Osteoblast (primary cell): ENCODE data around the gene NGF. TPM values are rescaled to one million over a fixed set of nuclear protein-coding genes. Genes with fewer than 3 reads are reported as not detected.
"Not testable (repeated sequence)": the region's sequence is repeated elsewhere in the genome, so short reads cannot be mapped to it uniquely, and the experiment has no call there.

Source experiments
- DNase-seq: peaks from one replicate; pipeline ENCODE4 v3.0.0; 2011; ENCODE audit warnings: low spot score, mixed read lengths; ENCODE audit not compliant: insufficient read length; ENCODE audit errors: missing footprints
- H2AFZ ChIP-seq: 2 replicates; pipeline ENCODE4 v1.6.0; 2011; ENCODE audit warnings: mild to moderate bottlenecking, low read length
- H3K27ac ChIP-seq: 2 replicates; pipeline ENCODE4 v1.5.1; 2011; ENCODE audit warnings: mild to moderate bottlenecking, low read depth, low read length, moderate library complexity
- H3K27me3 ChIP-seq: 2 replicates; pipeline ENCODE4 v1.6.0; 2012; ENCODE audit warnings: mild to moderate bottlenecking, control low read depth, inconsistent platforms, low read length, moderate library complexity; ENCODE audit not compliant: insufficient read depth
- H3K36me3 ChIP-seq: 2 replicates; pipeline ENCODE4 v1.5.1; 2011; ENCODE audit warnings: mild to moderate bottlenecking, low read length, control low read depth, moderate library complexity; ENCODE audit not compliant: insufficient read depth
- H3K4me1 ChIP-seq: 2 replicates; pipeline ENCODE4 v1.5.1; 2011; ENCODE audit warnings: mild to moderate bottlenecking, low read length, control low read depth, moderate library complexity; ENCODE audit not compliant: insufficient read depth
- H3K4me2 ChIP-seq: 2 replicates; pipeline ENCODE4 v1.6.0; 2011; ENCODE audit warnings: mild to moderate bottlenecking, low read length; ENCODE audit not compliant: insufficient read depth
- H3K4me3 ChIP-seq: fragments of 200-600 bp; sonication (generic); 3 replicates; pipeline ENCODE4 v1.5.1; 2012; ENCODE audit warnings: mild to moderate bottlenecking, low read length, inconsistent platforms; ENCODE audit not compliant: insufficient read depth
- H3K79me2 ChIP-seq: 2 replicates; pipeline ENCODE4 v1.6.0; 2012; ENCODE audit warnings: mild to moderate bottlenecking, low read length, control low read depth, inconsistent platforms; ENCODE audit not compliant: insufficient read depth
- H3K9me3 ChIP-seq: 2 replicates; pipeline ENCODE4 v1.5.1; 2011; ENCODE audit warnings: low read depth, low read length, control low read depth
- H4K20me1 ChIP-seq: 2 replicates; pipeline ENCODE4 v1.6.0; 2012; ENCODE audit warnings: mild to moderate bottlenecking, low read length, control low read depth; ENCODE audit not compliant: insufficient read depth
- total RNA-seq: library from RNA; depleted of rRNA; stranded (reverse); fragments of >200 nt; gene quantifications from 2 replicates; pipeline ENCODE4 v1.2.3, GENCODE V29; 2012
- TF ChIP-seq, protein P1 (sequence below): IDR thresholded peaks from 2 replicates; pipeline ENCODE4 v1.5.1; 2011; ENCODE audit warnings: mild to moderate bottlenecking, low read depth, low read length, moderate library complexity; ENCODE audit errors: extremely low read depth

NGF gene
- total RNA-seq, 1 donor, result 6.2 TPM

GRCh38 chr1:115311474-115311989 lies 26.5 kb downstream of the NGF start:
- H3K79me2 ChIP-seq, result peaks cover 32% of the 10 kb centered on the region
- H4K20me1 ChIP-seq, result no peaks in the 10 kb centered on the region
- no peaks in the 10 kb centered on the region for H3K27me3 ChIP-seq
- TF ChIP-seq, protein P1, sequence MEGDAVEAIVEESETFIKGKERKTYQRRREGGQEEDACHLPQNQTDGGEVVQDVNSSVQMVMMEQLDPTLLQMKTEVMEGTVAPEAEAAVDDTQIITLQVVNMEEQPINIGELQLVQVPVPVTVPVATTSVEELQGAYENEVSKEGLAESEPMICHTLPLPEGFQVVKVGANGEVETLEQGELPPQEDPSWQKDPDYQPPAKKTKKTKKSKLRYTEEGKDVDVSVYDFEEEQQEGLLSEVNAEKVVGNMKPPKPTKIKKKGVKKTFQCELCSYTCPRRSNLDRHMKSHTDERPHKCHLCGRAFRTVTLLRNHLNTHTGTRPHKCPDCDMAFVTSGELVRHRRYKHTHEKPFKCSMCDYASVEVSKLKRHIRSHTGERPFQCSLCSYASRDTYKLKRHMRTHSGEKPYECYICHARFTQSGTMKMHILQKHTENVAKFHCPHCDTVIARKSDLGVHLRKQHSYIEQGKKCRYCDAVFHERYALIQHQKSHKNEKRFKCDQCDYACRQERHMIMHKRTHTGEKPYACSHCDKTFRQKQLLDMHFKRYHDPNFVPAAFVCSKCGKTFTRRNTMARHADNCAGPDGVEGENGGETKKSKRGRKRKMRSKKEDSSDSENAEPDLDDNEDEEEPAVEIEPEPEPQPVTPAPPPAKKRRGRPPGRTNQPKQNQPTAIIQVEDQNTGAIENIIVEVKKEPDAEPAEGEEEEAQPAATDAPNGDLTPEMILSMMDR, result no peak
- H3K9me3 ChIP-seq, result no peaks in the 10 kb centered on the region
- H3K27ac ChIP-seq, result peak overlapping the region; percentile 67
- no peak for DNase-seq
- H3K36me3 ChIP-seq, result peaks cover 4% of the 10 kb centered on the region
- no peak overlapping the region for H3K4me3 ChIP-seq
- H2AFZ ChIP-seq, result no peak overlapping the region
- H3K4me2 ChIP-seq, result no peak overlapping the region
- H3K4me1 ChIP-seq, result peaks cover 44% of the 10 kb centered on the region

- Histone ChIP-seq H3K4me2 (no peak overlapping the region), H4K20me1 (no peaks in the 10 kb centered on the region), H3K27me3 (no peaks in the 10 kb centered on the region), H3K4me3 (no peak overlapping the region), H3K4me1 (peaks cover 49% of the 10 kb centered on the region), H3K79me2 (peaks cover 28% of the 10 kb centered on the region), H2AFZ (no peak overlapping the region), H3K27ac (peak overlapping the region; percentile 67), H3K36me3 (peaks cover 5% of the 10 kb centered on the region), H3K9me3 (no peaks in the 10 kb centered on the region)
- TF ChIP-seq, protein P1, result no peak
- no peak for DNase-seq
Measured at GRCh38 chr1:115310581-115311473, 27.2 kb downstream of the NGF start.

DNA sequence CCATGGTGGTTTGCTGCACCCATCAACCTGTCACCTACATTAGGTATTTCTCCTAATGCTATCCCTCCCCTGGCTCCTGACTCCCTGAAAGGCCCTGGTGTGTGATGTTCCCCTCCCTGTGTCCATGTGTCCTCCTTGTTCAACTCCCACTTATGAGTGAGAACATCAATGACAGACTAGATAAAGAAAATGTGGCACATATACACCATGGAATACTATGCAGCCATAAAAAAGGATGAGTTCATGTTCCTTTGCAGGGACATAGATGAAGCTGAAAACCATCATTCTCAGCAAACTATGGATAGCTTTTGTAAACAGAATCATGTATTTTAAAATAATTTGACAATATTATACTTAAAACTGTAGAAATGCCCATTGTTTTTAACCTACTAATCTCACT lies 28.5 kb downstream of the NGF start:
- H3K79me2 ChIP-seq, result peaks cover 24% of the 10 kb centered on the region
- H4K20me1 ChIP-seq, H3K27me3 ChIP-seq, H3K9me3 ChIP-seq, H3K4me3 ChIP-seq, H3K4me2 ChIP-seq, DNase-seq, H3K36me3 ChIP-seq, H3K27ac ChIP-seq, H2AFZ ChIP-seq: not testable (repeated sequence)
- H3K4me1 ChIP-seq, result peaks cover 45% of the 10 kb centered on the region

- H3K27me3 ChIP-seq, result no peaks in the 10 kb centered on the region
- TF ChIP-seq, protein P1, result no peak
- no peak overlapping the region for H3K4me3 ChIP-seq
- no peak for DNase-seq
- no peak overlapping the region for H3K27ac ChIP-seq
- H3K79me2 ChIP-seq, result peaks cover 25% of the 10 kb centered on the region
- peaks cover 10% of the 10 kb centered on the region for H3K36me3 ChIP-seq
- H3K4me1 ChIP-seq, result peaks cover 40% of the 10 kb centered on the region
- no peak overlapping the region for H2AFZ ChIP-seq
- H3K9me3 ChIP-seq, result no peaks in the 10 kb centered on the region
- no peaks in the 10 kb centered on the region for H4K20me1 ChIP-seq
- no peak overlapping the region for H3K4me2 ChIP-seq
Measured at GRCh38 chr1:115308969-115309368, 29.1 kb downstream of the NGF start.
